ENCODE data around the gene GHRH.
A peak's percentile ranks its signal among the peaks of the same experiment; 100 is the strongest.

Gene GHRH

GRCh38 chr20:37283530-37284195 lies 22.0 kb upstream of the GHRH start:
- DNase-seq (ENCODE audit: low read depth): no peak
- TF ChIP-seq, protein P1, sequence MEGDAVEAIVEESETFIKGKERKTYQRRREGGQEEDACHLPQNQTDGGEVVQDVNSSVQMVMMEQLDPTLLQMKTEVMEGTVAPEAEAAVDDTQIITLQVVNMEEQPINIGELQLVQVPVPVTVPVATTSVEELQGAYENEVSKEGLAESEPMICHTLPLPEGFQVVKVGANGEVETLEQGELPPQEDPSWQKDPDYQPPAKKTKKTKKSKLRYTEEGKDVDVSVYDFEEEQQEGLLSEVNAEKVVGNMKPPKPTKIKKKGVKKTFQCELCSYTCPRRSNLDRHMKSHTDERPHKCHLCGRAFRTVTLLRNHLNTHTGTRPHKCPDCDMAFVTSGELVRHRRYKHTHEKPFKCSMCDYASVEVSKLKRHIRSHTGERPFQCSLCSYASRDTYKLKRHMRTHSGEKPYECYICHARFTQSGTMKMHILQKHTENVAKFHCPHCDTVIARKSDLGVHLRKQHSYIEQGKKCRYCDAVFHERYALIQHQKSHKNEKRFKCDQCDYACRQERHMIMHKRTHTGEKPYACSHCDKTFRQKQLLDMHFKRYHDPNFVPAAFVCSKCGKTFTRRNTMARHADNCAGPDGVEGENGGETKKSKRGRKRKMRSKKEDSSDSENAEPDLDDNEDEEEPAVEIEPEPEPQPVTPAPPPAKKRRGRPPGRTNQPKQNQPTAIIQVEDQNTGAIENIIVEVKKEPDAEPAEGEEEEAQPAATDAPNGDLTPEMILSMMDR (IDR thresholded peaks at IDR 0.05; ENCODE audit: low read depth, low read length, missing control alignments): no peak
- no peak overlapping the region for H3K4me3 ChIP-seq (ENCODE audit: low read depth, low read length)

DNA sequence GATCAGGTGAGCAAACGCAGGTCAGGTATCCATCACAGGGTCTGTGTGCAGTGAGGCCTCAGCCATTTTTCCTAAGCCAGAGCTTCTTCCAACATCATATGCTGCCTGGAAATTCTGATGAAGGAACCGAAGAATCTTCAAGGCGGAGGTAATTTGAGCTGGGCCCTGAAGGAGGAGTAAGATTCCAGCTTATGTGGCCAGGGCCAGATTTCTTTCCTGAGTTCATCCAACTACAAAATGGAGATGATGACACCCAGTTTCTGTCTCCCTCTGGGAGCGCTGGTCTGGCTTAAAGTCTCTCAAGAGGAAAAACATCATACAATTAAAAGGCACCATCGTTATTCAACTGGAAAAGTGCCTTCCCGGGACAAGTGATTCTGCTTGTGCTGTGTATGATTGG lies 20.9 kb upstream of the GHRH start:
- TF ChIP-seq, protein P1 (IDR thresholded peaks at IDR 0.05; ENCODE audit: low read depth, low read length, missing control alignments): no peak
- no peak overlapping the region for H3K4me3 ChIP-seq (ENCODE audit: low read depth, low read length)
- no peak for DNase-seq (ENCODE audit: low read depth)

DNA sequence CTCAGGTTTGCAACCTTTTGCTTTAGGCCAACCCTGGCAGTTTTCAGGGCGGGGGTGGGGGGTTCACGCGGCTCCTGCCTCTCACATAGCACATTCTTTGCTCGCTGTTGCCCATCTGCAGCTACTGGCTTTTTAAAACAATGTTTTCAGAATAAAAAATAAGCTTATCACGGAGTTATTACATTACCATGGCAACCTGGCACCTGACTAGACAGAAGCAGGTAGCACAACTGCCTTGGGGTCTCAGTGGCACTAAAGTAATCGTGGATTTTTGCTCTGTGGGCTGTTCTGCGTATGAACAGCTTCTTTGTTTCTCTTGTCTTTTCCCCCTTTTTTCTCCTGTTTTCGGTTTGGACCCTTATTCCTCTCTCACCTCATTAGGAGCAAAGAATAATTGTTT lies 18.8 kb upstream of the GHRH start:
- DNase-seq (ENCODE audit: low read depth): no peak
- no peak overlapping the region for H3K4me3 ChIP-seq (ENCODE audit: low read depth, low read length)
- TF ChIP-seq, protein P1 (IDR thresholded peaks at IDR 0.05; ENCODE audit: low read depth, low read length, missing control alignments): no peak

DNA sequence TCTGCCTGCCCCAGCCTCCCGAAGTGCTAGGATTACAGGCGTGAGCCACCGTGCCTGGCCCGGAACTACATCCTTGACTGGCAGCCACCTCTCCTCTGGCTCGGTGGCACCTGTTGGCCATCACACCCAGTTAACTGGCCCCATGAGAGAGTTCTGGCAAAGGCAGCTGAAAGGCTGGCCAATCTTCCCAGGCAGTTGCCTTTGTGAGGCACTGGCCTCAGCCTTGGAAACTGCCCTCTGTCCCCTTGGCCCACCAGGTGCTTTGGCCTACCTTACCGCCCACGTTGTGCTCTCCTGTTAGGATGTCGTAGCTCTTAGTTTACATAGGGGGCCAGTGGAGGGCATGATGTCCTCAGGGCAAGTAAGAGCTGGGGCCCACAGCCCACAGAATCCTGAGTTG lies 18.2 kb upstream of the GHRH start:
- TF ChIP-seq, protein P1 (IDR thresholded peaks at IDR 0.05; ENCODE audit: low read depth, low read length, missing control alignments): no peak
- H3K4me3 ChIP-seq (ENCODE audit: low read depth, low read length): no peak overlapping the region
- no peak for DNase-seq (ENCODE audit: low read depth)

DNA sequence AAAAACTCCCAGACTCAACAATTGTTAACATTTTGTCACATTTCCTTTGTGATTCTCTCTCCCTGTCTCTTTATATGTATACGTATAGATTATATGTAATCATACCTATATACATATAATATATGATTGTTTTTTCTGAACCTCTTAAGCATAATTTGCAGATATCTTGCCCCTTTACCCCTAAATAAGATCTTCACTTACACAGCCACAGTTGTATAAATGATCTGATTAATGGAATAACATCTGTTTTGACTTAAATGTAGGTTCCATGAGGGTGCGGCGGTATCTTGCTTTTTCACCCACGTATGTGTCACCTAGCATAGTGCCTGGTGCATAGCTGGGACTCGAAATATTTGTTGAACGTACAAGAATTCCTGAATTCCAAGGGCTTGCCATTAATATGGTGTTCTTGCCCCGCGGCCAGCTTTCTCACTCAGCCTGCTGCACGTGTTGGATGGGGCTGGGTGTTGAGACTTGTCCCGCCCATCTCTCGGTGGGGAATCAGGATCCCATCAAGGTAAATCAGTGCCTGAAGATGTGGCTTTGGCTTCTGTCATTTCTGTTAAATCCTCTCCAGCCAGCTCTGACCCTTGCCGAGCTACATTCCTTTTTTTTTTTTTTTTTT lies 17.5 kb upstream of the GHRH start:
- no peak overlapping the region for H3K4me3 ChIP-seq (ENCODE audit: low read depth, low read length)
- DNase-seq (ENCODE audit: low read depth): no peak
- TF ChIP-seq, protein P1 (IDR thresholded peaks at IDR 0.05; ENCODE audit: low read depth, low read length, missing control alignments): no peak

DNA sequence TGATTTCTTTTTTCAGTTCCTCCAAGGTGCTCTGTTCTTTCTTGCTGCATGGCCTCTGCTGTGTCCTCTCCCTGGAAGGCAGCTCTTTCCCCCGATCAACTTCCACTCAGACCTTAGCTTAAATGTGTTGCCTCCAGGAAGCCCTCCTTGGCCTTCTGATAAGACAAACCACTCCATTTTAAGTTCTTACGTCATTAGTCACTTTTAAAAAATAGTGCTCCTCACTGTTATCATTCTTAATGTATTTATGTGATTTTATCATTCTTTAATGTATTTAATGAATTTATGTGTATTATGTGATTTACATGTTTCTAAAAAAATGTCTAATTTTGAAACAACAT lies 15.6 kb upstream of the GHRH start:
- peak overlapping the region; percentile 12; the same call in 1 of the 2 replicates for H3K4me3 ChIP-seq (ENCODE audit: low read depth, low read length)
- no peak for DNase-seq (ENCODE audit: low read depth)
- TF ChIP-seq, protein P1 (IDR thresholded peaks at IDR 0.05; ENCODE audit: low read depth, low read length, missing control alignments): no peak

Measured in GM12864 (cell line).